ENCODE data around the gene XXYLT1.
"Not testable (repeated sequence)": the region's sequence is repeated elsewhere in the genome, so short reads cannot be mapped to it uniquely, and the experiment has no call there.

The XXYLT1 gene

GRCh38 chr3:195087840-195088601, 182.9 kb downstream of the XXYLT1 start:
- not testable (repeated sequence) for DNase-seq

- no peak for DNase-seq
Observed at GRCh38 chr3:195087328-195087727, 183.6 kb downstream of the XXYLT1 start.

GRCh38 chr3:195086885-195087284, 184.1 kb downstream of the XXYLT1 start:
- DNase-seq = no peak

- no peak for DNase-seq
Observed at GRCh38 chr3:195086341-195086740, 184.6 kb downstream of the XXYLT1 start.

GRCh38 chr3:195085356-195086130, 185.4 kb downstream of the XXYLT1 start:
- DNase-seq = no peak

- DNase-seq = no peak
Observed at GRCh38 chr3:195084746-195085145, 186.2 kb downstream of the XXYLT1 start.

- DNase-seq = no peak
Observed at GRCh38 chr3:195083659-195084058, 187.3 kb downstream of the XXYLT1 start.

- no peak for DNase-seq
Observed at GRCh38 chr3:195082811-195083210, 188.1 kb downstream of the XXYLT1 start.

GRCh38 chr3:195081242-195081963, 189.6 kb downstream of the XXYLT1 start:
- DNase-seq = no peak

- DNase-seq = no peak
Observed at GRCh38 chr3:195080571-195081151, 190.3 kb downstream of the XXYLT1 start.

GRCh38 chr3:195080125-195080524, 190.8 kb downstream of the XXYLT1 start:
- no peak for DNase-seq

- DNase-seq = no peak
Observed at GRCh38 chr3:195079636-195080035, 191.3 kb downstream of the XXYLT1 start.

- no peak for DNase-seq
Observed at GRCh38 chr3:195078891-195079440, 192.0 kb downstream of the XXYLT1 start.

- no peak for DNase-seq
Observed at GRCh38 chr3:195077611-195078540, 193.1 kb downstream of the XXYLT1 start.

GRCh38 chr3:195076981-195077610, 193.9 kb downstream of the XXYLT1 start:
- DNase-seq = no peak

- no peak for DNase-seq
Observed at GRCh38 chr3:195075941-195076875, 194.8 kb downstream of the XXYLT1 start.

- no peak for DNase-seq
Observed at GRCh38 chr3:195075199-195075940, 195.6 kb downstream of the XXYLT1 start.

- no peak for DNase-seq
Observed at GRCh38 chr3:195073866-195074860, 196.8 kb downstream of the XXYLT1 start.
